Putamen (tissue), 1 donor: ENCODE results near the gene GALNT7.

Source experiments
- DNase-seq: peaks from one replicate; pipeline ENCODE4 v3.0.0-alpha.2; 2016; ENCODE audit warnings: low spot score

Gene GALNT7

GRCh38 chr4:173311368-173311767, 142.8 kb downstream of the GALNT7 start:
- no peak for DNase-seq

DNA sequence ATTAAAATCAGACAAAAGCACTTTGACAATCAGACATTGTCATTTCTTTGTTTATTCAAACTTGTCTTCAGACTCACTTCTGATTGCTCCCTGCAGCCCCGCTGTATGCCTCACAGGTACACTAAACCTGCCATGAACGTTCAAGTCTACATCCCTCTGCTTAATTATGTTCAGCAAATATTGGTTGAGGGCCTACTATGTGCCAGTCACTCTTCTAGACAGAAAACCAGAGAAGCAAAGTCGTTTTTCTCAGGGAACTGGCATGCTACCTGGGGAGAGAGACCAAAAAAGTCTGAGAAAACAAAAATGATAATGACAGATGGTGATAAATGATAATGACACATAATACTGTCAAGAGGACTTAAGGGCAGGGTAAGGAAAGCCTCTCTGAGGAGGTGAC, 146.1 kb downstream of the GALNT7 start:
- DNase-seq: no peak

- no peak for DNase-seq
Observed at GRCh38 chr4:173316060-173316459, 147.4 kb downstream of the GALNT7 start.

- no peak for DNase-seq
Observed at GRCh38 chr4:173317004-173317403, 148.4 kb downstream of the GALNT7 start.

DNA sequence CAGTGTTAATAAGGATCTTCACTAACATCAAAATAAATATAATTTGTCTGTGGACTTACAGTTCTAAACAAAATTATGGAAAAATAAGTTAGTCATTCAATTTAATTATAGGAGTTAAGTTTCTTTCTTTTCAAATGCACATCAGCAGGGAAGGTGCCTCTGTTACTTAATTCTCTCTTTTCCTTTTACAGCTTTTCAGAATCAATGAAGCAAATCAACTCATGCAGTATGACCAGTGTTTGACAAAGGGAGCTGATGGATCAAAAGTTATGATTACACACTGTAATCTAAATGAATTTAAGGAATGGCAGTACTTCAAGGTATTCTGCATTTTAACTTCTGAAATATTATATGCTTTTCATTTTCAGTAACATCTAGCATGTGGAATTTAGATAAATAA, 149.6 kb downstream of the GALNT7 start:
- DNase-seq: no peak

DNA sequence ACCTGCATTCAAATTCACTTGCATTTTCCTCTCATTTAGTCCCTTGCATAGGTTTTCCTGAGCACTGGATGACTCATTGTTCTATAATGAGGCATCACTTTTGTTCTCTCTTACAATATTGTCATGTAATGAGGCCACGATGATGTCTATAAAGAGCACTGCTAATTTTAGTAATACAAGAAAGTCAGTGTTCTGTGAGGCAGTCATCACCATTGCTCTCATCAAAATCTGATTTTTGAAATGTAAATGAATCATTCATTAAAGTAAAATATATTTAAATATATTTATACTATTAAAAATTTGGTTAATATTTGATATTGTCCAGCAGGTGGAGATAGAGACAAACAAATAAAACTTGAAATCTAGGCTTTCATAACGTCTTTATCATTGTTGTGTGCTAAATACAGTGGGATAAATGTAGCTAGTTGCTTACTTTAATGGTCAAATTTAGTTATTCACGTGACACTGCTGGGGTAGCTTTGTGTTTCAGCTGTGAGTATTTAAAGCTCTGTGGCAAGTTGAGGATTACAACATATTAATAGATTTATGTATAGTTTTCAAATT, 150.1 kb downstream of the GALNT7 start:
- DNase-seq: peak; percentile 71

GRCh38 chr4:173319696-173320095, 151.1 kb downstream of the GALNT7 start:
- no peak for DNase-seq

DNA sequence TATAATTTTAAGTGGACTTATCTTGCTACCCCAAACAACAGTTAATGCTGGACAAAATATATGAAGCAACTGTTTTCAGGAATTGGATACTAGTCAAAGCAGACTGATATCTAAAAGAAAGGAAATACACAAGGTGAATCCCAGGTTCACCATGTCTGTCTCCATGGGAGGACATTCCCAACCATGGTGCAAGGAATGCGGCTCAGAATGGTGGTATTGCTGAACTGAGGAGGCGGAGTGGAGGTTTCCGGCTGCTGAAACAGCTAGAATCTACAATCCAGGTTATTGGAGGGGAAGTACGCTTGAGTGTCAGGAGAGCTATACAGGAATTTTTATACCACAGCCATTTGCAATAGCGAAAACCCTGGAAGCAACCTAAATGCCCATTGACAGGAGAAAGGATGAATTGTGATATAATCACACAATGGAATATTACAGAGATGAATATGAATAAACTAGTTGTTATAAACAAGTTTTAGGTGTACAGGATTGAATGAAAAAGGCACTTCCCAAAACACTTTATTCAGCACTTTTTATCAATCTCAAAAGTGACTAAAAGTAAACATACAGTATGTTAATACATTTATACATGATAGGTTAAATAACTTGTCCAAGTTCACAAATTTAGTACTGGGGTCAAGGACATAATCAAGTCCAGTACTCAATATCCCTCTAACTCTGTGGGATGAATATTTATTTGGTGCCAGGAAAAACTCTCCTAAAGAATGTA, 156.6 kb downstream of the GALNT7 start:
- no peak for DNase-seq

GRCh38 chr4:173328236-173328901, 159.8 kb downstream of the GALNT7 start:
- DNase-seq: no peak

- no peak for DNase-seq
Observed at GRCh38 chr4:173330590-173330989, 162.0 kb downstream of the GALNT7 start.

GRCh38 chr4:173332021-173332487, 163.4 kb downstream of the GALNT7 start:
- no peak for DNase-seq

DNA sequence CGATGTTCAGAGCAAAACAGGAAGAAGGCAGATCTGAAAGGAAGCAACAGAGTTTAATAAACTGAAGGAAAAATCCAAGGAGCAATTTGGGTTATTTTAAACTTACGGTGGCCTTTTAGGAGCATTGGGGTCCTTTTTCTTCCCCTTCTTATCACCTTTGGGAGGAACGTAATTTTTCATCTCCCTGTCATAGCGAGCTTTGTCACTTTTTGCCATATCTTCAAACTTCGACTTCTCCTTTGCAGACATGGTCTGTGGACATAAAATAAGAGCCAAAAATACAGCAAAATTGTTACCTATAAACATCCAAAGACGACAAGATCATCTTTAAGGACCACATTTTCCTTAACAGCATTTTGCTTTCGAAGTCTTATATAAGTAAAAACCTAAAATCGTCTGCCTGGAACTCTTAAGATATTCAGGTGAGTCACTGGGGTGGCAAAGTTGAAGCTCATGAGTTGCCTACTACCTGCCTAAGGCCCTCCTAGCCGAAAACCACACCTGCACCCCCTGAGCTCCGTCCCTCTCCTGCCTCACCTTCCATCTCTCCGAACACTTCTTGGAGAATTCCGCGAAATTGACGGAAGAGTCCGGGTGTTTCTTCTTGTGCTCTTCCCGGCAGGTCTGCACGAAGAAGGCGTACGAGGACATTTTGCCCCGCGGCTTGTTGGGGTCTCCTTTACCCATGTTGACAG, 164.5 kb downstream of the GALNT7 start:
- no peak for DNase-seq

- DNase-seq: peak; percentile 55
Observed at GRCh38 chr4:173333658-173334084, 165.1 kb downstream of the GALNT7 start.

DNA sequence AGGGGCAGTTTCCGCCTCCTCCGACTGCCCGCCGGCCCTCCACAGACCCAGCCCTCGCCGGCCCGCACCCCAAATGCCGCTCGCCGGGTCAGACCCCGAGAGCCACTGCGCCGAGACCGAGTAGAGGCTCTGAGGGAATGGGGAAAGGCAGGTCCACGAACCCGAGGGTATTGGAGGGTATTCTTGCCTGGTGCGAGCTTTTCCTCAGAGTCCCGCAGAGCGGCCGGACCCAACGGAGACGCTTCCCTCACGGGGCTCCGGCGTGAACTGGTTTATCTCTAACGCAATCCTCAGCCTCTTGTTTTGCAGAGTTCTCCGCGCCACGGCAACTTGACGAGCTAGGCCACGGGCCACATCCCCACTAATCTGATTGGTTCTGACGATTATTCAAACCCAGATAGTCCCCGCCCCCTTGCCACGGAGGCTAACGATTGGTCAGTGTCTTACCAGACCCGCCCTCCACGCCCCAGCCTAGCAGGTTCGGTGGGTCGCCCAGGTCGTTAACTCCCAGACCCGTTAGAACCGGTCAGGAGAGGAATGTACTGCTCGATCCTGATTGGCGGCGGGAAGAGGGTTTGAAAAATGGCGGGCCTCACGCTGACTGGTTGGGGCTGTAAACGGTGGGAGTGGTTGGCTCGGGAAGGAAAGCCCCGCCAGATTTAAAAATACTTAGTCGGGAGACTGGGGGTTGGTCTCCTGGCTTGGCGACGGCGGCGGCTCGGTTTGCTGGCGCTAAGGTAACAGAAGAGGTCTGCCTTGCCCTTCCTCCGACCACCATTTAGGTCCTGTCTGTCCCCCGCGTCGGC, 165.7 kb downstream of the GALNT7 start, which contains the start of gene HMGB2:
TSS of gene HMGB2 (minus strand) at position 274 of the 806 bp plus-strand sequence. CDS start 709 bp downstream, outside the sequence.
- DNase-seq: peak; percentile 99

GRCh38 chr4:173334891-173335752, 166.5 kb downstream of the GALNT7 start:
- DNase-seq: no peak

- DNase-seq: no peak
Observed at GRCh38 chr4:173337463-173337862, 168.9 kb downstream of the GALNT7 start.

DNA sequence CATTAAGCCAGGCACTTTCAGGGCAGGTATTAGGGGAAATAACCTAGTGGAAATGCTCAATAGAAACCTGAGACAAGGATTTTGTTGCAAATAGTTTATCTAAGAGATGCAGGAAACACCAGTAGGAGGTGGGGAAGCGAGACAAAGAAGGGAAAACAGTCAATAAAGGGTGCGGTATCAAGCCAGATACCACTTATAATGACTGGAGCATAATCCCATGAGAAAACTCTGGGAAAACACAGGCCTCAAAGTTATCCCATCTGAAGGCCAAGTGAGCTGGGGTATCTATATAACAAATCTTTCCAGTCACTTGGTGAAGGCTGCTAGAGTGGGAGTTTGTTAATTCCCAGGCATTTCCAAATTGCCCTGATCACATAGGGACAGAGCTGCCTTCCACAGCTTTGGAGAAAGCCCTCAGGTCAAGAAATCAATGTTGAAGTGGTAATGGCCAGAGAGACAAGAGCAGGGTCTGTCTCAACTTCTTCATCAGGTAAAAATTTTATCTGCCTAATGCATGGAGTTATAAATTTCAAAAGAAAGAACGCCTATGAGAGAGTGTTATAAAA, 175.3 kb downstream of the GALNT7 start:
- DNase-seq: no peak

DNA sequence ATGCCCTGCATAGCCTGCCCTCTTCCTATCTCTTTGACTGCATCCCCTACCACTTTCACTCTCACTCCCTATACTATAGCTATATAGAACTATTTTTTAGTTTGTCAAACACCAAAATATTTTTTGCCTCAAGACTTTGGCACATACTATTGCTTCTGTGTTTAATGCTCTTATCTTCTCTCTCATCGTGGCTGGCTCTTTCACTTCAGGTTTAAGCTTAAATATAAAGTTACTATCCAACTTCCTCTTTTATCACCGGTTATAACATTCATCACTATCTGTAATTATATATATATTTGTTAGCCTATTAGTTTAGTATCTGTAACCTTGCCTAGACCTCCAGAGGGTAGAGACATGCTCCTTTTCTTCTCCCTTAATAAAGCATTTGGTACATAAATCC, 177.0 kb downstream of the GALNT7 start:
- DNase-seq: no peak

- DNase-seq: no peak
Observed at GRCh38 chr4:173346074-173346473, 177.5 kb downstream of the GALNT7 start.

GRCh38 chr4:173347467-173347866, 178.9 kb downstream of the GALNT7 start:
- DNase-seq: no peak
